Endodermal cell (in vitro differentiated cells): ENCODE results near the gene LEP. TPM values are rescaled to one million over a fixed set of nuclear protein-coding genes. Genes with fewer than 3 reads are reported as not detected.
A peak's percentile ranks its signal among the peaks of the same experiment; 100 is the strongest.

Experiments
- DNase-seq: peaks from one replicate; pipeline ENCODE4 v3.0.0-alpha.2; 2017
- H3K27ac ChIP-seq: 2 replicates; pipeline ENCODE4 v1.5.1; 2013; ENCODE audit warnings: mild to moderate bottlenecking, low read depth, low read length, moderate library complexity
- H3K27me3 ChIP-seq: 2 replicates; pipeline ENCODE4 v1.6.1; 2013; ENCODE audit warnings: mild to moderate bottlenecking, low read length, moderate library complexity; ENCODE audit not compliant: insufficient read depth, control insufficient read depth, poor library complexity, severe bottlenecking
- H3K36me3 ChIP-seq: 2 replicates; pipeline ENCODE4 v1.7.0; 2013; ENCODE audit warnings: mild to moderate bottlenecking, low read length, moderate library complexity; ENCODE audit not compliant: control insufficient read depth, insufficient read depth
- H3K4me1 ChIP-seq: one replicate; pipeline ENCODE4 v1.7.0; 2013; ENCODE audit warnings: low read length; ENCODE audit not compliant: control insufficient read depth, insufficient read depth
- H3K4me3 ChIP-seq: 2 replicates; pipeline ENCODE4 v1.5.1; 2013; ENCODE audit warnings: mild to moderate bottlenecking, low read length, moderate library complexity
- H3K9ac ChIP-seq: 2 replicates; pipeline ENCODE4 v1.6.1; 2013; ENCODE audit warnings: mild to moderate bottlenecking, low read length, moderate library complexity; ENCODE audit not compliant: poor library complexity, severe bottlenecking; ENCODE audit errors: extremely low read depth
- H3K9me3 ChIP-seq: 2 replicates; pipeline ENCODE4 v1.6.1; 2013; ENCODE audit warnings: mild to moderate bottlenecking, low read length, moderate library complexity; ENCODE audit not compliant: control insufficient read depth
- H3K27ac Mint-ChIP-seq: 2 replicates; pipeline ENCODE4 v1.8.0; 2020; ENCODE audit warnings: mixed read lengths
- H3K27me3 Mint-ChIP-seq: 2 replicates; pipeline ENCODE4 v1.8.0; 2021; ENCODE audit warnings: mild to moderate bottlenecking, mixed read lengths; ENCODE audit not compliant: insufficient read depth
- H3K36me3 Mint-ChIP-seq: 2 replicates; pipeline ENCODE4 v1.8.0; 2020; ENCODE audit warnings: low read depth, mixed read lengths
- H3K4me1 Mint-ChIP-seq: 2 replicates; pipeline ENCODE4 v1.8.0; 2020; ENCODE audit warnings: mixed read lengths
- H3K4me3 Mint-ChIP-seq: 2 replicates; pipeline ENCODE4 v1.8.0; 2020; ENCODE audit warnings: mild to moderate bottlenecking, moderate library complexity, mixed read lengths
- H3K9me3 Mint-ChIP-seq: 2 replicates; pipeline ENCODE4 v1.8.0; 2020; ENCODE audit warnings: mild to moderate bottlenecking, mixed read lengths
- CTCF ChIP-seq: fragments of 200-600 bp; sonication (generic); conservative IDR thresholded peaks from 2 replicates; pipeline ENCODE4 v1.5.0; 2021; ENCODE audit warnings: antibody characterized with exemption, mild to moderate bottlenecking
- WGBS, 2 experiments: methylation state at CpG; one replicate each; pipeline versions ENCODE4 v1.1.5 to v1.1.7; 2013; ENCODE audit warnings: missing lambda C conversion rate in 2 of 2, mixed read lengths in 1 of 2; ENCODE audit not compliant: insufficient coverage in 1 of 2, insufficient read length in 1 of 2; 5-methylcytosine and 5-hydroxymethylcytosine counted together
- total RNA-seq, 2 donors: library from RNA; stranded (reverse); fragmentation: NEBNext Ultra II Directional in 1 of 2; extraction: Animal tissue kit (Norgen Biotek cat#: 25700) in 1 of 2; gene quantifications; 2 replicates in 1 of 2; 3 replicates in 1 of 2; pipeline ENCODE4 v1.2.1, GENCODE V29; 2021

The LEP gene
- total RNA-seq, 2 donors from 2014 or later, result not detected

- 90% methylated on average over 4 of the region's 4 CpGs for WGBS, 2 experiments
- Mint-ChIP-seq H3K4me1 (peaks cover 8% of the 10 kb centered on the region), H3K4me3 (no peak overlapping the region), H3K9me3 (no peaks in the 10 kb centered on the region), H3K27me3 (peaks cover 73% of the 10 kb centered on the region), H3K27ac (no peak overlapping the region), H3K36me3 (no peaks in the 10 kb centered on the region)
- Histone ChIP-seq H3K27ac (no peak overlapping the region), H3K9ac (no peak overlapping the region), H3K36me3 (no peaks in the 10 kb centered on the region), H3K4me3 (no peak overlapping the region), H3K4me1 (no peaks in the 10 kb centered on the region), H3K27me3 (peaks cover 60% of the 10 kb centered on the region), H3K9me3 (no peaks in the 10 kb centered on the region)
- no peak for TF ChIP-seq CTCF
- no peak for DNase-seq
These were observed 36.0 kb upstream of the LEP start for GRCh38 chr7:128205068-128205467.

GRCh38 chr7:128206017-128206746, 34.9 kb upstream of the LEP start:
- Mint-ChIP-seq H3K27me3 (peaks cover 73% of the 10 kb centered on the region), H3K9me3 (no peaks in the 10 kb centered on the region), H3K4me3 (no peak overlapping the region), H3K4me1 (peaks cover 12% of the 10 kb centered on the region), H3K27ac (no peak overlapping the region), H3K36me3 (no peaks in the 10 kb centered on the region)
- 83 to 88% methylated on average over 7 to 16 of the region's 16 CpGs for WGBS, 2 experiments
- DNase-seq, result peak; percentile 58
- Histone ChIP-seq H3K27me3 (peaks cover 55% of the 10 kb centered on the region), H3K4me1 (no peaks in the 10 kb centered on the region), H3K9me3 (no peaks in the 10 kb centered on the region), H3K36me3 (no peaks in the 10 kb centered on the region), H3K27ac (no peak overlapping the region), H3K4me3 (no peak overlapping the region), H3K9ac (no peak overlapping the region)
- TF ChIP-seq CTCF, result peak; percentile 57

- Mint-ChIP-seq H3K36me3 (no peaks in the 10 kb centered on the region), H3K4me1 (peaks cover 12% of the 10 kb centered on the region), H3K27ac (no peak overlapping the region), H3K4me3 (no peak overlapping the region), H3K9me3 (no peaks in the 10 kb centered on the region), H3K27me3 (peaks cover 71% of the 10 kb centered on the region)
- Histone ChIP-seq H3K4me1 (no peaks in the 10 kb centered on the region), H3K9ac (no peak overlapping the region), H3K4me3 (no peak overlapping the region), H3K27ac (no peak overlapping the region), H3K9me3 (no peaks in the 10 kb centered on the region), H3K27me3 (peaks cover 48% of the 10 kb centered on the region), H3K36me3 (no peaks in the 10 kb centered on the region)
- no peak for TF ChIP-seq CTCF
- DNase-seq, result no peak
- 77 to 92% methylated on average over 7 to 9 of the region's 9 CpGs for whole genome bisulfite sequencing, 2 experiments
These were observed 34.2 kb upstream of the LEP start for GRCh38 chr7:128206747-128207500.
